ENCODE results near the gene BTBD2. TPM values are rescaled to one million over a fixed set of nuclear protein-coding genes. Genes with fewer than 3 reads are reported as not detected.

The BTBD2 gene
- total and polyA plus RNA-seq, 2 of the 13 experiments (the other 11 are each of a cell fraction or from before 2014, with no cell fraction given), result 28.1 to 45.3 TPM

DNA sequence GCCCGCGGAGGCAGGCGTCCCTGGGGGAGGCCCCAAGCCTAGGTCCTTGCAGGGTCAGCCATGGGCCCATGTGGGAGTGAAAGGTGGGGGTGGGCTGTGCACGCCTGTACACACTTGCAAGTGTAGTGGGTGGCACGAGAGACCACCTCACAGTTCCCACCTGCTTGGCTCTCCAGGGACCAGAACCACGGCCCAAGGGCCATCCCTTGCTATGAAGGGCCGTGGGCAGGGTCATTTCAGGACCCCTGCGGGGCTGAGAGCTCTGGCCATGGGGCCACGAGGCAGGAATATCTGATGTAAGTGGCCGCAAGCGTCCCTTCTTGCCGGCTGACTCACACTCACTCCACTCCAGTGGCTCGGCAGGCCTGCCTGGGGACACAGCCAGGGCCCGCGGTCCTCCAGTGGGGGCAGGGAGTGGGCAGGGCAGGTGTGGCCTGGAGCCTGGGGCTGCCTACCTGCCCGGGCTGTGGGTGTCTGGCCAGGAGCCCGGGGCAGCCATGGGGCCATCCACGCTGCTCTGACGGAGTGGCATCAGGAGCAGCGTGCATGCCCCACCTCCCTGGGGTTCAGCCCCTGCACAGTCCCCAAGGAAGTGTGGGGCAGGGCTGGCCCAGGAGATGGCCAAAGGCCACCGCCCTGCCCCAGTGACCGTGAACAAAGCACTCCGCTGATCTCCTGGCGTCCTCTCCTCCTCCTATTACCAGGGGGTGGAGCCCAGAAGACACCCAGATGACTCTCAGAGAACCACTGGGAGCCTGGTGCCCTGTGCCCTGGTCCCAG lies 44.1 kb upstream of the BTBD2 start (continued):
- TF ChIP-seq, protein P1, sequence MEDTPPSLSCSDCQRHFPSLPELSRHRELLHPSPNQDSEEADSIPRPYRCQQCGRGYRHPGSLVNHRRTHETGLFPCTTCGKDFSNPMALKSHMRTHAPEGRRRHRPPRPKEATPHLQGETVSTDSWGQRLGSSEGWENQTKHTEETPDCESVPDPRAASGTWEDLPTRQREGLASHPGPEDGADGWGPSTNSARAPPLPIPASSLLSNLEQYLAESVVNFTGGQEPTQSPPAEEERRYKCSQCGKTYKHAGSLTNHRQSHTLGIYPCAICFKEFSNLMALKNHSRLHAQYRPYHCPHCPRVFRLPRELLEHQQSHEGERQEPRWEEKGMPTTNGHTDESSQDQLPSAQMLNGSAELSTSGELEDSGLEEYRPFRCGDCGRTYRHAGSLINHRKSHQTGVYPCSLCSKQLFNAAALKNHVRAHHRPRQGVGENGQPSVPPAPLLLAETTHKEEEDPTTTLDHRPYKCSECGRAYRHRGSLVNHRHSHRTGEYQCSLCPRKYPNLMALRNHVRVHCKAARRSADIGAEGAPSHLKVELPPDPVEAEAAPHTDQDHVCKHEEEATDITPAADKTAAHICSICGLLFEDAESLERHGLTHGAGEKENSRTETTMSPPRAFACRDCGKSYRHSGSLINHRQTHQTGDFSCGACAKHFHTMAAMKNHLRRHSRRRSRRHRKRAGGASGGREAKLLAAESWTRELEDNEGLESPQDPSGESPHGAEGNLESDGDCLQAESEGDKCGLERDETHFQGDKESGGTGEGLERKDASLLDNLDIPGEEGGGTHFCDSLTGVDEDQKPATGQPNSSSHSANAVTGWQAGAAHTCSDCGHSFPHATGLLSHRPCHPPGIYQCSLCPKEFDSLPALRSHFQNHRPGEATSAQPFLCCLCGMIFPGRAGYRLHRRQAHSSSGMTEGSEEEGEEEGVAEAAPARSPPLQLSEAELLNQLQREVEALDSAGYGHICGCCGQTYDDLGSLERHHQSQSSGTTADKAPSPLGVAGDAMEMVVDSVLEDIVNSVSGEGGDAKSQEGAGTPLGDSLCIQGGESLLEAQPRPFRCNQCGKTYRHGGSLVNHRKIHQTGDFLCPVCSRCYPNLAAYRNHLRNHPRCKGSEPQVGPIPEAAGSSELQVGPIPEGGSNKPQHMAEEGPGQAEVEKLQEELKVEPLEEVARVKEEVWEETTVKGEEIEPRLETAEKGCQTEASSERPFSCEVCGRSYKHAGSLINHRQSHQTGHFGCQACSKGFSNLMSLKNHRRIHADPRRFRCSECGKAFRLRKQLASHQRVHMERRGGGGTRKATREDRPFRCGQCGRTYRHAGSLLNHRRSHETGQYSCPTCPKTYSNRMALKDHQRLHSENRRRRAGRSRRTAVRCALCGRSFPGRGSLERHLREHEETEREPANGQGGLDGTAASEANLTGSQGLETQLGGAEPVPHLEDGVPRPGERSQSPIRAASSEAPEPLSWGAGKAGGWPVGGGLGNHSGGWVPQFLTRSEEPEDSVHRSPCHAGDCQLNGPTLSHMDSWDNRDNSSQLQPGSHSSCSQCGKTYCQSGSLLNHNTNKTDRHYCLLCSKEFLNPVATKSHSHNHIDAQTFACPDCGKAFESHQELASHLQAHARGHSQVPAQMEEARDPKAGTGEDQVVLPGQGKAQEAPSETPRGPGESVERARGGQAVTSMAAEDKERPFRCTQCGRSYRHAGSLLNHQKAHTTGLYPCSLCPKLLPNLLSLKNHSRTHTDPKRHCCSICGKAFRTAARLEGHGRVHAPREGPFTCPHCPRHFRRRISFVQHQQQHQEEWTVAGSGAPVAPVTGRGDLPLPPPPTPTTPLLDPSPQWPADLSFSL (CRISPR knock-in tag; IDR thresholded peaks at IDR 0.05), result no peak
- TF ChIP-seq TRIM24 (CRISPR knock-in tag; IDR thresholded peaks at IDR 0.05) (no peak), HHEX (CRISPR knock-in tag; IDR thresholded peaks at IDR 0.05) (peak; percentile 14; the same call in 1 of the 2 replicates), ZNF24 (IDR thresholded peaks at IDR 0.05) (no peak), CENPT (CRISPR knock-in tag; IDR thresholded peaks at IDR 0.05; ENCODE audit: low read depth) (no peak), ATF6 (CRISPR knock-in tag; conservative IDR thresholded peaks at IDR 0.05) (no peak), ATF1 (CRISPR knock-in tag; IDR thresholded peaks at IDR 0.05) (no peak), IRF2 (CRISPR knock-in tag; IDR thresholded peaks at IDR 0.05) (0 out of 2 replicates have a peak, but pooled peaks have one; percentile 12), TOE1 (CRISPR knock-in tag; IDR thresholded peaks at IDR 0.05) (no peak), ZNF280D (CRISPR knock-in tag; IDR thresholded peaks at IDR 0.05) (no peak), RORA (CRISPR knock-in tag; IDR thresholded peaks at IDR 0.05) (no peak), TAF15 (IDR thresholded peaks at IDR 0.05; ENCODE audit: low read depth, low read length, poor library complexity, severe bottlenecking) (no peak), FOXJ3 (CRISPR knock-in tag; IDR thresholded peaks at IDR 0.05; ENCODE audit: borderline replicate concordance) (peak; percentile 21; the same call in 1 of the 2 replicates), CBX5 (CRISPR knock-in tag; IDR thresholded peaks at IDR 0.05; ENCODE audit: borderline replicate concordance) (peak; percentile 86; the same call in 1 of the 2 replicates), ZNF746 (CRISPR knock-in tag; IDR thresholded peaks at IDR 0.05) (peak; percentile 49; the same call in 1 of the 2 replicates)
- TF ChIP-seq, protein P2, sequence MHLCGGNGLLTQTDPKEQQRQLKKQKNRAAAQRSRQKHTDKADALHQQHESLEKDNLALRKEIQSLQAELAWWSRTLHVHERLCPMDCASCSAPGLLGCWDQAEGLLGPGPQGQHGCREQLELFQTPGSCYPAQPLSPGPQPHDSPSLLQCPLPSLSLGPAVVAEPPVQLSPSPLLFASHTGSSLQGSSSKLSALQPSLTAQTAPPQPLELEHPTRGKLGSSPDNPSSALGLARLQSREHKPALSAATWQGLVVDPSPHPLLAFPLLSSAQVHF (CRISPR knock-in tag; IDR thresholded peaks at IDR 0.05), result no peak

Measured in HepG2 (cell line).